Ishikawa (cell line): ENCODE results near the gene STC2.

Experiments used
- CEBPB ChIP-seq: IDR thresholded peaks from 2 replicates; pipeline ENCODE4 v1.6.1; 2012
- CREB1 ChIP-seq: IDR thresholded peaks from 2 replicates; pipeline ENCODE4 v1.6.1; 2012; ENCODE audit warnings: low read depth
- EGR1 ChIP-seq: IDR thresholded peaks from 2 replicates; pipeline ENCODE4 v1.6.1; 2012
- EP300 ChIP-seq: IDR thresholded peaks from 2 replicates; pipeline ENCODE4 v1.6.1; 2012; ENCODE audit warnings: borderline replicate concordance
- FOXM1 ChIP-seq: IDR thresholded peaks from 2 replicates; pipeline ENCODE4 v1.6.1; 2012; ENCODE audit warnings: low read depth, borderline replicate concordance
- MAX ChIP-seq: IDR thresholded peaks from 2 replicates; pipeline ENCODE4 v1.6.1; 2012
- NFIC ChIP-seq: IDR thresholded peaks from 2 replicates; pipeline ENCODE4 v1.6.1; 2012
- RAD21 ChIP-seq: IDR thresholded peaks from 2 replicates; pipeline ENCODE4 v1.6.1; 2012; ENCODE audit warnings: low read depth
- REST ChIP-seq: IDR thresholded peaks from 2 replicates; pipeline ENCODE4 v1.6.1; 2012; ENCODE audit warnings: low read depth, mild to moderate bottlenecking
- TAF1 ChIP-seq: IDR thresholded peaks from 2 replicates; pipeline ENCODE4 v1.6.1; 2012; ENCODE audit warnings: low read depth, mild to moderate bottlenecking
- TCF12 ChIP-seq: IDR thresholded peaks from 2 replicates; pipeline ENCODE4 v1.6.1; 2012; ENCODE audit warnings: low read depth
- TEAD4 ChIP-seq: IDR thresholded peaks from 2 replicates; pipeline ENCODE4 v1.6.1; 2012
- USF1 ChIP-seq: IDR thresholded peaks from 2 replicates; pipeline ENCODE4 v1.6.1; 2012
- YY1 ChIP-seq: IDR thresholded peaks from 2 replicates; pipeline ENCODE4 v1.6.1; 2012; ENCODE audit warnings: low read depth
- ZBTB7A ChIP-seq: IDR thresholded peaks from 2 replicates; pipeline ENCODE4 v1.6.1; 2012; ENCODE audit warnings: low read depth

Gene STC2

GRCh38 chr5:173278641-173279040 is 49.6 kb downstream of the STC2 start:
- no peak for TF ChIP-seq TEAD4
- TF ChIP-seq FOXM1, result no peak
- no peak for TF ChIP-seq YY1
- no peak for TF ChIP-seq ZBTB7A
- no peak for TF ChIP-seq TCF12
- TF ChIP-seq NFIC, result no peak
- TF ChIP-seq EP300, result no peak
- TF ChIP-seq TAF1, result no peak
- TF ChIP-seq REST, result no peak
- no peak for TF ChIP-seq USF1
- no peak for TF ChIP-seq RAD21
- no peak for TF ChIP-seq MAX
- no peak for TF ChIP-seq EGR1
- no peak for TF ChIP-seq CEBPB
- TF ChIP-seq CREB1, result no peak

DNA sequence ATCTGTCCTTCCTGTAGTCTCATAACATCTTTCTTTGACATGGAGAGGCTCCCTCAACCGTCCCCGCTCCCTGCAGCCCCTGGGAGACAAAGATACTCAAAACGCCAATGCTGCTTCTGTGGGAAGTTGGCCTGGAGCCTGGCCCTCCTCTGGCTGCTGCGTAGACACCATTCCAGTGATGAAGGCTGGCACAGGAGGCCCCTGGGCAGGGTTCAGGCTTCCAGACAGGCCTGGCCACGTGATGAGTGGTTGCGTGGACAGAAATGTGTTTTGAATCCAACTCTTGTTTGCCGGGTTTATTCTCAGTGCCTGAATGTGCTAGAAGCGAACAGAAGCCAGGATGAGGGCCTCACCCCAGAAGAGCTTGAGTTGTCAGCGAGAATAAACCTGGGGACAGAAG is 50.0 kb downstream of the STC2 start:
- no peak for TF ChIP-seq MAX
- TF ChIP-seq TEAD4, result no peak
- no peak for TF ChIP-seq NFIC
- no peak for TF ChIP-seq REST
- no peak for TF ChIP-seq EP300
- no peak for TF ChIP-seq CEBPB
- TF ChIP-seq TCF12, result no peak
- no peak for TF ChIP-seq CREB1
- TF ChIP-seq TAF1, result no peak
- TF ChIP-seq FOXM1, result no peak
- no peak for TF ChIP-seq ZBTB7A
- no peak for TF ChIP-seq YY1
- TF ChIP-seq RAD21, result no peak
- no peak for TF ChIP-seq USF1
- TF ChIP-seq EGR1, result no peak

DNA sequence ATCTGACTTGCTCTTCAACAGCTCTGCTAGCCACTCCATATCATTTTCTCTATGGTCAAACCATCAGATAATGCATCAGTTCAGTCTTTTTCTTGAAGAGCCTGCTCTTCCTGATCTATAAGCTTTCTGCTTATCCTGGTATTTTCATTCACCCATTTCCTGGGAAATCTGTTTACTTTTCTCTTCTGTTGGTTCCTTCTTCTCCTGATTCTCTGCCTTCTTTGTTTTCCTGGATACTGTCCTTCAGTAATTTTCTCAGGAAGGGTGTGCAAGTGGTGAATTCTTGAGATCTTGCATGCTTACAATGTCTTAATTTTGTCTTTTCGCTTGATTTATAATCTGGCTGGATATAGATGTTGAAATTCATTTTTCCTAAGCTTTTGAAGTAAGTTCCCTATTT is 53.4 kb downstream of the STC2 start:
- TF ChIP-seq REST (no peak), TAF1 (no peak), YY1 (no peak), MAX (no peak), ZBTB7A (no peak)

GRCh38 chr5:173271419-173271818 is 56.8 kb downstream of the STC2 start:
- TF ChIP-seq REST, result no peak
